ENCODE measurements around the gene FLNC.
A peak's percentile ranks its signal among the peaks of the same experiment; 100 is the strongest.

Gene FLNC

GRCh38 chr7:128886391-128887168 lies 56.4 kb downstream of the FLNC start:
- Mint-ChIP-seq H3K27me3 (peaks cover 10% of the 10 kb centered on the region), H3K4me3 (no peak overlapping the region), H3K36me3 (no peaks in the 10 kb centered on the region), H3K4me1 (peaks cover 4% of the 10 kb centered on the region), H3K9me3 (no peaks in the 10 kb centered on the region), H3K27ac (no peak overlapping the region)
- no peak for DNase-seq (ENCODE audit: low spot score in 2 of 2)
- no peak for ATAC-seq (ENCODE audit: low read depth)

- H3K4me1 Mint-ChIP-seq = peaks cover 3% of the 10 kb centered on the region
- H3K27me3 Mint-ChIP-seq = peaks cover 10% of the 10 kb centered on the region
- ATAC-seq (ENCODE audit: low read depth) (no peak), DNase-seq (ENCODE audit: low spot score in 2 of 2) (no peak)
- H3K27ac Mint-ChIP-seq = no peak overlapping the region
- no peaks in the 10 kb centered on the region for H3K9me3 Mint-ChIP-seq
- H3K4me3 Mint-ChIP-seq = no peak overlapping the region
- no peaks in the 10 kb centered on the region for H3K36me3 Mint-ChIP-seq
Observed at GRCh38 chr7:128887169-128888038, 57.2 kb downstream of the FLNC start.

GRCh38 chr7:128888039-128888755 lies 58.0 kb downstream of the FLNC start:
- DNase-seq (ENCODE audit: low spot score in 2 of 2) (no peak), ATAC-seq (ENCODE audit: low read depth) (no peak)
- Mint-ChIP-seq H3K36me3 (no peaks in the 10 kb centered on the region), H3K9me3 (no peaks in the 10 kb centered on the region), H3K27ac (no peak overlapping the region), H3K4me3 (no peak overlapping the region), H3K4me1 (peaks cover 3% of the 10 kb centered on the region), H3K27me3 (peaks cover 10% of the 10 kb centered on the region)

- Mint-ChIP-seq H3K27me3 (peaks cover 10% of the 10 kb centered on the region), H3K4me1 (peaks cover under 1% of the 10 kb centered on the region), H3K9me3 (no peaks in the 10 kb centered on the region), H3K27ac (no peak overlapping the region), H3K4me3 (no peak overlapping the region), H3K36me3 (no peaks in the 10 kb centered on the region)
- DNase-seq (ENCODE audit: low spot score in 2 of 2) = no peak
- no peak for ATAC-seq (ENCODE audit: low read depth)
Observed at GRCh38 chr7:128888756-128889095, 58.5 kb downstream of the FLNC start.

GRCh38 chr7:128889121-128889520 lies 58.9 kb downstream of the FLNC start:
- ATAC-seq (ENCODE audit: low read depth) (no peak), DNase-seq (ENCODE audit: low spot score in 2 of 2) (no peak)
- Mint-ChIP-seq H3K36me3 (no peaks in the 10 kb centered on the region), H3K9me3 (no peaks in the 10 kb centered on the region), H3K4me3 (no peak overlapping the region), H3K4me1 (no peaks in the 10 kb centered on the region), H3K27ac (no peak overlapping the region), H3K27me3 (peaks cover 10% of the 10 kb centered on the region)

GRCh38 chr7:128890306-128891109 lies 60.3 kb downstream of the FLNC start:
- ATAC-seq (ENCODE audit: low read depth) (peak; percentile 29), DNase-seq (ENCODE audit: low spot score in 2 of 2) (no peak)
- Mint-ChIP-seq H3K27me3 (peaks cover 10% of the 10 kb centered on the region), H3K9me3 (no peaks in the 10 kb centered on the region), H3K27ac (no peak overlapping the region), H3K4me1 (no peaks in the 10 kb centered on the region), H3K4me3 (peak overlapping the region; percentile 77), H3K36me3 (no peaks in the 10 kb centered on the region)

- Mint-ChIP-seq H3K4me3 (peak overlapping the region; percentile 1), H3K9me3 (no peaks in the 10 kb centered on the region), H3K27me3 (peaks cover 6% of the 10 kb centered on the region), H3K4me1 (no peaks in the 10 kb centered on the region), H3K36me3 (no peaks in the 10 kb centered on the region), H3K27ac (no peak overlapping the region)
- no peak for DNase-seq (ENCODE audit: low spot score in 2 of 2)
- peak; percentile 86 for ATAC-seq (ENCODE audit: low read depth)
Observed at GRCh38 chr7:128891110-128891941, 61.1 kb downstream of the FLNC start.

- DNase-seq (ENCODE audit: low spot score in 2 of 2) (no peak), ATAC-seq (ENCODE audit: low read depth) (no peak)
- no peak overlapping the region for H3K4me3 Mint-ChIP-seq
- no peaks in the 10 kb centered on the region for H3K36me3 Mint-ChIP-seq
- no peaks in the 10 kb centered on the region for H3K4me1 Mint-ChIP-seq
- no peaks in the 10 kb centered on the region for H3K9me3 Mint-ChIP-seq
- H3K27me3 Mint-ChIP-seq = peaks cover 6% of the 10 kb centered on the region
- H3K27ac Mint-ChIP-seq = no peak overlapping the region
Observed at GRCh38 chr7:128891942-128892269, 61.7 kb downstream of the FLNC start.

- peaks cover 6% of the 10 kb centered on the region for H3K27me3 Mint-ChIP-seq
- H3K4me1 Mint-ChIP-seq = no peaks in the 10 kb centered on the region
- H3K9me3 Mint-ChIP-seq = no peaks in the 10 kb centered on the region
- DNase-seq (ENCODE audit: low spot score in 2 of 2) (no peak), ATAC-seq (ENCODE audit: low read depth) (no peak)
- H3K4me3 Mint-ChIP-seq = no peak overlapping the region
- no peak overlapping the region for H3K27ac Mint-ChIP-seq
- H3K36me3 Mint-ChIP-seq = no peaks in the 10 kb centered on the region
Observed at GRCh38 chr7:128892521-128893250, 62.5 kb downstream of the FLNC start.

GRCh38 chr7:128893251-128894100 lies 63.3 kb downstream of the FLNC start:
- peaks cover 1% of the 10 kb centered on the region for H3K36me3 Mint-ChIP-seq
- H3K4me1 Mint-ChIP-seq = no peaks in the 10 kb centered on the region
- H3K27ac Mint-ChIP-seq = no peak overlapping the region
- H3K27me3 Mint-ChIP-seq = peaks cover 6% of the 10 kb centered on the region
- peaks cover under 1% of the 10 kb centered on the region for H3K9me3 Mint-ChIP-seq
- DNase-seq (ENCODE audit: low spot score in 2 of 2) = no peak
- H3K4me3 Mint-ChIP-seq = no peak overlapping the region
- no peak for ATAC-seq (ENCODE audit: low read depth)

GRCh38 chr7:128894101-128894440 lies 63.9 kb downstream of the FLNC start:
- Mint-ChIP-seq H3K9me3 (peaks cover 2% of the 10 kb centered on the region), H3K27ac (no peak overlapping the region), H3K4me3 (no peak overlapping the region)

GRCh38 chr7:128895320-128895719 lies 65.1 kb downstream of the FLNC start:
- Mint-ChIP-seq H3K4me1 (no peaks in the 10 kb centered on the region), H3K36me3 (peaks cover 2% of the 10 kb centered on the region), H3K9me3 (peaks cover 2% of the 10 kb centered on the region), H3K27ac (no peak overlapping the region), H3K4me3 (no peak overlapping the region), H3K27me3 (peaks cover under 1% of the 10 kb centered on the region)
- DNase-seq (ENCODE audit: low spot score in 2 of 2) = no peak
- ATAC-seq (ENCODE audit: low read depth) = no peak

More at GRCh38 chr7:128894101-128894440, 63.9 kb downstream of the FLNC start:
- Mint-ChIP-seq H3K27me3 (peaks cover 4% of the 10 kb centered on the region), H3K36me3 (peaks cover 2% of the 10 kb centered on the region), H3K4me1 (no peaks in the 10 kb centered on the region)
- ATAC-seq (ENCODE audit: low read depth) (no peak), DNase-seq (ENCODE audit: low spot score in 2 of 2) (no peak)

All from memory B cell (primary cell).